ENCODE results near the gene SH3RF3. TPM values are rescaled to one million over a fixed set of nuclear protein-coding genes. Genes with fewer than 3 reads are reported as not detected.

The SH3RF3 gene
- total RNA-seq, 1 donor from 2014 or later, result 1.3 TPM

- H3K4me3 Mint-ChIP-seq (ENCODE audit: low read depth), result no peak overlapping the region
- H3K4me1 Mint-ChIP-seq (ENCODE audit: low read depth), result no peaks in the 10 kb centered on the region
- no peaks in the 10 kb centered on the region for H3K36me3 Mint-ChIP-seq (ENCODE audit: insufficient read depth)
- no peak for DNase-seq (ENCODE audit: low spot score, unreplicated experiment)
- H3K9me3 Mint-ChIP-seq (ENCODE audit: low read depth), result no peaks in the 10 kb centered on the region
- TF ChIP-seq CTCF (IDR thresholded peaks at IDR 0.05; ENCODE audit: unreplicated experiment), result no peak
- peaks cover 10% of the 10 kb centered on the region for H3K27me3 Mint-ChIP-seq
- no peak overlapping the region for H3K27ac Mint-ChIP-seq
Measured at GRCh38 chr2:109292386-109292785, 163.4 kb downstream of the SH3RF3 start.

- Mint-ChIP-seq H3K9me3 (ENCODE audit: low read depth) (no peaks in the 10 kb centered on the region), H3K27me3 (peaks cover 7% of the 10 kb centered on the region), H3K27ac (no peak overlapping the region), H3K36me3 (ENCODE audit: insufficient read depth) (no peaks in the 10 kb centered on the region), H3K4me1 (ENCODE audit: low read depth) (no peaks in the 10 kb centered on the region), H3K4me3 (ENCODE audit: low read depth) (no peak overlapping the region)
- TF ChIP-seq CTCF (IDR thresholded peaks at IDR 0.05; ENCODE audit: unreplicated experiment), result no peak
- DNase-seq (ENCODE audit: low spot score, unreplicated experiment), result no peak
Measured at GRCh38 chr2:109293663-109294062, 164.7 kb downstream of the SH3RF3 start.

DNA sequence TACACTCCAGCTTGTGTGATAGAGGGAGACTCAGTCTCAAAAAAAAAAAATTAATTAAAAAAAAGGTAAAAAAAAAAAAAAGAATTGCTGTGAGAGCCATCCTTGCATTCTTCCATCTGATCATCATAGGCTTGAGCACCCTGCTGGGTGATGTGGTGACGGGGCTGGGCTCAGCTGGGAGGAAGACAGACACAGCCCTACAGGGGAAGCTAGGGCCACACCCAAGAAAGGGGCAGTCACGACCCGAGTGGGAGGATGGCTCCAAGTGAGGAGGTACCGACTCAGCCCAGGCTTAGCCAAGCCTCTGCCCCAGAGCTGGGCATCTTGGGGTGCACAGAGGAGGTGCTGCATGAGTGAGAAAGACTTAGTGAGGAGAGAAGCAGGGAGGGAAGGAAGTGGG, 165.5 kb downstream of the SH3RF3 start:
- no peak for TF ChIP-seq CTCF (IDR thresholded peaks at IDR 0.05; ENCODE audit: unreplicated experiment)
- H3K27me3 Mint-ChIP-seq, result peaks cover 4% of the 10 kb centered on the region
- no peaks in the 10 kb centered on the region for H3K9me3 Mint-ChIP-seq (ENCODE audit: low read depth)
- no peaks in the 10 kb centered on the region for H3K36me3 Mint-ChIP-seq (ENCODE audit: insufficient read depth)
- no peaks in the 10 kb centered on the region for H3K4me1 Mint-ChIP-seq (ENCODE audit: low read depth)
- no peak overlapping the region for H3K4me3 Mint-ChIP-seq (ENCODE audit: low read depth)
- H3K27ac Mint-ChIP-seq, result no peak overlapping the region
- no peak for DNase-seq (ENCODE audit: low spot score, unreplicated experiment)

- TF ChIP-seq CTCF (IDR thresholded peaks at IDR 0.05; ENCODE audit: unreplicated experiment), result no peak
- no peaks in the 10 kb centered on the region for H3K36me3 Mint-ChIP-seq (ENCODE audit: insufficient read depth)
- H3K27ac Mint-ChIP-seq, result no peak overlapping the region
- H3K9me3 Mint-ChIP-seq (ENCODE audit: low read depth), result no peaks in the 10 kb centered on the region
- H3K4me3 Mint-ChIP-seq (ENCODE audit: low read depth), result no peak overlapping the region
- DNase-seq (ENCODE audit: low spot score, unreplicated experiment), result no peak
- no peaks in the 10 kb centered on the region for H3K4me1 Mint-ChIP-seq (ENCODE audit: low read depth)
- H3K27me3 Mint-ChIP-seq, result peaks cover under 1% of the 10 kb centered on the region
Measured at GRCh38 chr2:109295070-109295780, 166.2 kb downstream of the SH3RF3 start.

GRCh38 chr2:109295781-109296117, 166.7 kb downstream of the SH3RF3 start:
- Mint-ChIP-seq H3K9me3 (ENCODE audit: low read depth) (no peaks in the 10 kb centered on the region), H3K4me3 (ENCODE audit: low read depth) (no peak overlapping the region), H3K36me3 (ENCODE audit: insufficient read depth) (no peaks in the 10 kb centered on the region), H3K4me1 (ENCODE audit: low read depth) (no peaks in the 10 kb centered on the region), H3K27ac (no peak overlapping the region), H3K27me3 (no peaks in the 10 kb centered on the region)
- TF ChIP-seq CTCF (IDR thresholded peaks at IDR 0.05; ENCODE audit: unreplicated experiment), result no peak
- DNase-seq (ENCODE audit: low spot score, unreplicated experiment), result no peak
